ENCODE results near the gene SLC13A4. TPM values are rescaled to one million over a fixed set of nuclear protein-coding genes. Genes with fewer than 3 reads are reported as not detected.
"Not testable (repeated sequence)": the region's sequence is repeated elsewhere in the genome, so short reads cannot be mapped to it uniquely, and the experiment has no call there.

Gene SLC13A4
- total RNA-seq (not detected), polyA plus RNA-seq (1 to 10 TPM in 2 of 3 donors, under 1 TPM in 1; 0.31 to 1.7 (median 1.6) TPM)
- long read RNA-seq, donor 1: 0 reads
- long read RNA-seq, donor 2: 0 reads
- long read RNA-seq, donor 3: 0 reads
- long read RNA-seq, donor 4: 0 reads
- long read RNA-seq, donor 5: 0 reads
- long read RNA-seq, donor 6: 0 reads
- long read RNA-seq, donor 7: 0 reads
- long read RNA-seq, donor 8: 0 reads
- long read RNA-seq, donor 9: 0 reads
- long read RNA-seq, donor 10: 0 reads

DNA sequence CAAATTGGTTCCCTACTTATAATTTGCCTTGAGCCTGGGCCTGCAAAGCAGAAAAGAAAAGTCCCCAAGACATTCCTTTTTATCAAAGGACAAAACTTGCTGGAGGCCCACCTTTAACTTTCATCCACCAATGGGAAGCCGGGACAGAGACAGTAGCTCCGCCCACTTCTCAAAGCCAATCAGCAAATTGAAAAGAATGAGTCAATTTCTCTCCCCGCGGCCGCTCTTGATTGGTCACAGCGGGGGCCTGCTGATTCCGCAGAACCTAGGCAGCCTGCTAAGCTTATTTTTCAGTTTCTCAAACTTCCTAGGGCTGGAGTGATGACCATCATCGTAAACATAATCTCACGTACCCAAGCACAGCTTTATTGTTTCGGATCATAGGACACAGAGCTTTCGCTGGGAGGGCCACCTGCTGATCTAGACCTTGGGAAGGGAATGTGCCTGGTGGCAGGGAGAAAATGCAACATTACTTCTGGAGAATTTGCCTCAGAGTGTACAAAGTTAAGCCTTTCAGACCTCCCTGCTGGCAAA is at the start of gene SLC13A4:
TSS of gene SLC13A4 (minus strand) at position 51 of the 534 bp plus-strand sequence. CDS start 690 bp downstream, outside the sequence.
- WGBS, 5 donors: 72 to 86% (median 81%) methylated on average over 11 of the region's 11 CpGs
- Histone ChIP-seq H3K4me3 (no peak within 1 kb of the TSS), H3K36me3 (no peaks in the 10 kb centered on the region), H3K27me3 (peaks cover 0 to 7% (median 0%) of the 10 kb centered on the region in 3 donors), H3K4me1 (peaks cover 0 to 4% (median 0%) of the 10 kb centered on the region in 4 donors), H3K27ac (no peak within 1 kb of the TSS), H3K9me3 (no peaks in the 10 kb centered on the region)
- intact Hi-C loops (cut with DNase I; ENCODE audit: low total_unique reads): no loop called here
- no peak for DNase-seq
- TF ChIP-seq EP300 (IDR thresholded peaks at IDR 0.05): no peak
- TF ChIP-seq POLR2A (IDR thresholded peaks at IDR 0.05): no peak
- TF ChIP-seq, protein P1, sequence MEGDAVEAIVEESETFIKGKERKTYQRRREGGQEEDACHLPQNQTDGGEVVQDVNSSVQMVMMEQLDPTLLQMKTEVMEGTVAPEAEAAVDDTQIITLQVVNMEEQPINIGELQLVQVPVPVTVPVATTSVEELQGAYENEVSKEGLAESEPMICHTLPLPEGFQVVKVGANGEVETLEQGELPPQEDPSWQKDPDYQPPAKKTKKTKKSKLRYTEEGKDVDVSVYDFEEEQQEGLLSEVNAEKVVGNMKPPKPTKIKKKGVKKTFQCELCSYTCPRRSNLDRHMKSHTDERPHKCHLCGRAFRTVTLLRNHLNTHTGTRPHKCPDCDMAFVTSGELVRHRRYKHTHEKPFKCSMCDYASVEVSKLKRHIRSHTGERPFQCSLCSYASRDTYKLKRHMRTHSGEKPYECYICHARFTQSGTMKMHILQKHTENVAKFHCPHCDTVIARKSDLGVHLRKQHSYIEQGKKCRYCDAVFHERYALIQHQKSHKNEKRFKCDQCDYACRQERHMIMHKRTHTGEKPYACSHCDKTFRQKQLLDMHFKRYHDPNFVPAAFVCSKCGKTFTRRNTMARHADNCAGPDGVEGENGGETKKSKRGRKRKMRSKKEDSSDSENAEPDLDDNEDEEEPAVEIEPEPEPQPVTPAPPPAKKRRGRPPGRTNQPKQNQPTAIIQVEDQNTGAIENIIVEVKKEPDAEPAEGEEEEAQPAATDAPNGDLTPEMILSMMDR (IDR thresholded peaks at IDR 0.05): no peak
- TF ChIP-seq POLR2AphosphoS5 (IDR thresholded peaks at IDR 0.05): no peak

DNA sequence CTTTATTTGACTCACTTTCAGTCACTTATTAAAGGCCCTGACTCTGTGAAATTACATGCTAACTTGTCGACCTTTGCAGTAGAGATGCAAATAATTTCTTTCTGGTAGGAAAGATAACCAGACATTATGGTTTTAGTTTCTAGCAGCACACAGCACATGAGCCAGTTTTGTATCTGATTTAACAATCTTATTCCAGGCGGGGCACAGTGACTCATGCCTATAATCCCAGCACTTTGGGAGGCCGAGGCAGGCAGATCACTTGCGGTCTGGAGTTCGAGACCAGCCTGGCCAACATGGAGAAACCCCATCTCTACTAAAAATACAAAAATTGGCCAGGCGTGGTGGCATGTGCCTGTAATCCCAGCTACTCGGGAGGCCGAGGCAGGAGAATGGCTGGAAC is 47.9 kb upstream of the SLC13A4 start:
- H3K4me1 ChIP-seq: peaks cover 9 to 27% (median 15%) of the 10 kb centered on the region in 4 donors
- H3K27ac ChIP-seq: peak overlapping the region in 1 of 5 donors; percentile 57
- 88 to 91% (median 88%) methylated on average over 8 of the region's 8 CpGs for WGBS, 5 donors
- DNase-seq; H3K4me3 ChIP-seq; H3K36me3 ChIP-seq; H3K27me3 ChIP-seq; intact Hi-C loops (cut with DNase I; ENCODE audit: low total_unique reads): not testable (repeated sequence)
- peaks cover 0 to 10% (median 6%) of the 10 kb centered on the region in 4 donors for H3K9me3 ChIP-seq

GRCh38 chr7:135775230-135775629 is 47.2 kb upstream of the SLC13A4 start:
- peaks cover 0 to 10% (median 6%) of the 10 kb centered on the region in 4 donors for H3K9me3 ChIP-seq
- peak overlapping the region in 1 of 5 donors; percentile 57 for H3K27ac ChIP-seq
- intact Hi-C loops (cut with DNase I; ENCODE audit: low total_unique reads): no loop called here
- H3K27me3 ChIP-seq: no peaks in the 10 kb centered on the region
- TF ChIP-seq POLR2A (IDR thresholded peaks at IDR 0.05) (no peak), POLR2AphosphoS5 (IDR thresholded peaks at IDR 0.05) (peak in 1 of 3 donors; percentile 6), EP300 (IDR thresholded peaks at IDR 0.05) (no peak)
- DNase-seq: no peak
- H3K4me1 ChIP-seq: peaks cover 9 to 27% (median 15%) of the 10 kb centered on the region in 4 donors
- 94 to 100% (median 99%) methylated on average over 2 of the region's 2 CpGs for WGBS, 5 donors
- no peak overlapping the region for H3K4me3 ChIP-seq
- H3K36me3 ChIP-seq: no peaks in the 10 kb centered on the region

GRCh38 chr7:135774284-135774683 is 46.3 kb upstream of the SLC13A4 start:
- no peaks in the 10 kb centered on the region for H3K36me3 ChIP-seq
- no peaks in the 10 kb centered on the region for H3K27me3 ChIP-seq
- WGBS, 5 donors: 20 to 39% (median 22%) methylated on average over 4 of the region's 4 CpGs
- intact Hi-C loops (cut with DNase I; ENCODE audit: low total_unique reads): no loop called here
- TF ChIP-seq POLR2AphosphoS5 (IDR thresholded peaks at IDR 0.05): peak in 2 of 3 donors; percentile 6 to 36
- no peak for TF ChIP-seq POLR2A (IDR thresholded peaks at IDR 0.05)
- TF ChIP-seq, protein P1 (IDR thresholded peaks at IDR 0.05): no peak
- TF ChIP-seq EP300 (IDR thresholded peaks at IDR 0.05): no peak
- H3K4me3 ChIP-seq: no peak overlapping the region
- H3K27ac ChIP-seq: peak overlapping the region in 2 of 5 donors; percentile 7 to 57
- peaks cover 9 to 27% (median 15%) of the 10 kb centered on the region in 4 donors for H3K4me1 ChIP-seq
- peaks cover 0 to 10% (median 6%) of the 10 kb centered on the region in 4 donors for H3K9me3 ChIP-seq
- peak in 1 of 2 donors; percentile 85 for DNase-seq

GRCh38 chr7:135773464-135773863 is 45.5 kb upstream of the SLC13A4 start:
- no peak for TF ChIP-seq POLR2A (IDR thresholded peaks at IDR 0.05)
- no peak for TF ChIP-seq EP300 (IDR thresholded peaks at IDR 0.05)
- no peak for TF ChIP-seq POLR2AphosphoS5 (IDR thresholded peaks at IDR 0.05)
- TF ChIP-seq, protein P1 (IDR thresholded peaks at IDR 0.05): no peak
- peak in 1 of 2 donors; percentile 65 for DNase-seq
- Histone ChIP-seq H3K27ac (peak overlapping the region in 2 of 5 donors; percentile 7 to 57), H3K27me3 (peaks cover 0 to 2% (median 0%) of the 10 kb centered on the region in 3 donors), H3K4me3 (no peak overlapping the region), H3K9me3 (peaks cover 0 to 10% (median 6%) of the 10 kb centered on the region in 4 donors), H3K36me3 (no peaks in the 10 kb centered on the region), H3K4me1 (peaks cover 9 to 32% (median 16%) of the 10 kb centered on the region in 4 donors)
- intact Hi-C loops (cut with DNase I; ENCODE audit: low total_unique reads): no loop called here
- 17 to 41% (median 27%) methylated on average over 5 of the region's 5 CpGs for WGBS, 5 donors
